ENCODE results near the gene PGM1.

DNA sequence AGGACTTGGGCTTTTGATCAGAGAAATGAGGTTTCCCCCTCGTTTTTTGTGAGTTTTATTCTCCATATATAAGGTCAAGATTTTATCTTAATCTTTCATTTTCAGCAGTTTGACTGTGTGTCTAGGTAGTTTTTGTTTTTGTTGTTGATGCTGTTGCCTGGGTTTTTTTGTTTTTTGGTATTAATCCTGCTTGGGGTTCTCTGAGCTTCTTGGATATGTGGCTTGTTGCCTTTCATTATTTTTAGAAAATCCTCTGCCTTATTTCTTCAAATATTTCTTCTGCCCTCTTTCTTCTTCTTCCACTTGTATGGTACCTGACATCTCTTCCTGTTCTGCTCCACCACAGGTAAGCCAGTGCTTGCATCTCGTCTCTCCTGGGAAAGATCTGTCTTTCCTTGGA, 44.9 kb upstream of the PGM1 start:
- TF ChIP-seq ZNF416 (CRISPR knock-in tag; IDR thresholded peaks at IDR 0.05), result no peak
- no peak for TF ChIP-seq CREB1 (CRISPR knock-in tag; IDR thresholded peaks at IDR 0.05)
- no peak for TF ChIP-seq NFE2L1 (CRISPR knock-in tag; IDR thresholded peaks at IDR 0.05)
- TF ChIP-seq, protein P1, sequence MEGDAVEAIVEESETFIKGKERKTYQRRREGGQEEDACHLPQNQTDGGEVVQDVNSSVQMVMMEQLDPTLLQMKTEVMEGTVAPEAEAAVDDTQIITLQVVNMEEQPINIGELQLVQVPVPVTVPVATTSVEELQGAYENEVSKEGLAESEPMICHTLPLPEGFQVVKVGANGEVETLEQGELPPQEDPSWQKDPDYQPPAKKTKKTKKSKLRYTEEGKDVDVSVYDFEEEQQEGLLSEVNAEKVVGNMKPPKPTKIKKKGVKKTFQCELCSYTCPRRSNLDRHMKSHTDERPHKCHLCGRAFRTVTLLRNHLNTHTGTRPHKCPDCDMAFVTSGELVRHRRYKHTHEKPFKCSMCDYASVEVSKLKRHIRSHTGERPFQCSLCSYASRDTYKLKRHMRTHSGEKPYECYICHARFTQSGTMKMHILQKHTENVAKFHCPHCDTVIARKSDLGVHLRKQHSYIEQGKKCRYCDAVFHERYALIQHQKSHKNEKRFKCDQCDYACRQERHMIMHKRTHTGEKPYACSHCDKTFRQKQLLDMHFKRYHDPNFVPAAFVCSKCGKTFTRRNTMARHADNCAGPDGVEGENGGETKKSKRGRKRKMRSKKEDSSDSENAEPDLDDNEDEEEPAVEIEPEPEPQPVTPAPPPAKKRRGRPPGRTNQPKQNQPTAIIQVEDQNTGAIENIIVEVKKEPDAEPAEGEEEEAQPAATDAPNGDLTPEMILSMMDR (IDR thresholded peaks at IDR 0.05), result no peak
- TF ChIP-seq, protein P2, sequence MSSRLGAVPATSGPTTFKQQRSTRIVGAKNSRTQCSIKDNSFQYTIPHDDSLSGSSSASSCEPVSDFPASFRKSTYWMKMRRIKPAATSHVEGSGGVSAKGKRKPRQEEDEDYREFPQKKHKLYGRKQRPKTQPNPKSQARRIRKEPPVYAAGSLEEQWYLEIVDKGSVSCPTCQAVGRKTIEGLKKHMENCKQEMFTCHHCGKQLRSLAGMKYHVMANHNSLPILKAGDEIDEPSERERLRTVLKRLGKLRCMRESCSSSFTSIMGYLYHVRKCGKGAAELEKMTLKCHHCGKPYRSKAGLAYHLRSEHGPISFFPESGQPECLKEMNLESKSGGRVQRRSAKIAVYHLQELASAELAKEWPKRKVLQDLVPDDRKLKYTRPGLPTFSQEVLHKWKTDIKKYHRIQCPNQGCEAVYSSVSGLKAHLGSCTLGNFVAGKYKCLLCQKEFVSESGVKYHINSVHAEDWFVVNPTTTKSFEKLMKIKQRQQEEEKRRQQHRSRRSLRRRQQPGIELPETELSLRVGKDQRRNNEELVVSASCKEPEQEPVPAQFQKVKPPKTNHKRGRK (CRISPR knock-in tag; IDR thresholded peaks at IDR 0.05; ENCODE audit: borderline replicate concordance), result no peak
- no peak for TF ChIP-seq FOXJ3 (CRISPR knock-in tag; IDR thresholded peaks at IDR 0.05; ENCODE audit: borderline replicate concordance)
- no peak for TF ChIP-seq FOXP1 (CRISPR knock-in tag; IDR thresholded peaks at IDR 0.05; ENCODE audit: borderline replicate concordance)
- TF ChIP-seq ZNF317 (CRISPR knock-in tag; IDR thresholded peaks at IDR 0.05; ENCODE audit: borderline replicate concordance, low read depth), result no peak
- no peak for TF ChIP-seq ATF1 (CRISPR knock-in tag; IDR thresholded peaks at IDR 0.05)

Measured in WTC11 (cell line).